Caco-2 (cell line): Measurements from ENCODE around the gene ENC1. TPM values are rescaled to one million over a fixed set of nuclear protein-coding genes. Genes with fewer than 3 reads are reported as not detected.

Experiments
- BruUV-seq: library from RNA; stranded (reverse); fragments of 400-500 nt; replicated peaks from 2 replicates; lab custom pipeline; 2021; lab: Mats Ljungman, UMichigan
- CTCF ChIA-PET: fragments of 300-600 bp; sonication (Branson Sonifier 250); formaldehyde crosslinking; loops from one replicate; lab custom pipeline; 2022; ENCODE audit warnings: antibody characterized with exemption; lab: Charles Lee
- POLR2A ChIA-PET: fragments of 300-600 bp; sonication (Branson Sonifier 250); formaldehyde crosslinking; loops from one replicate; lab custom pipeline; 2022; ENCODE audit warnings: antibody characterized with exemption; lab: Charles Lee
- DNase-seq, 2 experiments: peaks; one replicate each; pipeline versions ENCODE4 v3.0.0 to v3.0.0-alpha.2; 2020 to 2022
- H3K27me3 ChIP-seq: replicated peaks from 2 replicates; pipeline ENCODE4 v1.6.0; 2011; ENCODE audit warnings: low read length; ENCODE audit not compliant: control insufficient read depth, insufficient read depth
- H3K36me3 ChIP-seq: 2 replicates; pipeline ENCODE4 v1.5.1; 2011; ENCODE audit warnings: low read length; ENCODE audit not compliant: control insufficient read depth, insufficient read depth
- H3K4me1 ChIP-seq: fragments of 250-450 bp; sonication (Bioruptor Pico); 2 replicates; pipeline ENCODE4 v1.5.1; 2020; ENCODE audit warnings: mild to moderate bottlenecking
- H3K4me3 ChIP-seq: 2 replicates; pipeline ENCODE4 v1.5.1; 2011; ENCODE audit warnings: low read depth, mild to moderate bottlenecking, control low read depth, low read length
- H3K9me3 ChIP-seq: fragments of 250-450 bp; sonication (Bioruptor Pico); 2 replicates; pipeline ENCODE4 v1.5.1; 2020; ENCODE audit warnings: mild to moderate bottlenecking, moderate library complexity
- H3K27ac Mint-ChIP-seq: one replicate; pipeline ENCODE4 v1.8.0; 2022; ENCODE audit warnings: mixed read lengths; ENCODE audit not compliant: unreplicated experiment
- H3K27me3 Mint-ChIP-seq: one replicate; pipeline ENCODE4 v1.8.0; 2022; ENCODE audit warnings: mixed read lengths; ENCODE audit not compliant: insufficient read depth, unreplicated experiment
- H3K36me3 Mint-ChIP-seq: one replicate; pipeline ENCODE4 v1.8.0; 2022; ENCODE audit warnings: mild to moderate bottlenecking, mixed read lengths; ENCODE audit not compliant: insufficient read depth, unreplicated experiment
- H3K4me1 Mint-ChIP-seq: one replicate; pipeline ENCODE4 v1.8.0; 2022; ENCODE audit warnings: low read depth, mixed read lengths; ENCODE audit not compliant: unreplicated experiment
- H3K4me3 Mint-ChIP-seq: one replicate; pipeline ENCODE4 v1.8.0; 2022; ENCODE audit warnings: mild to moderate bottlenecking, moderate library complexity, mixed read lengths; ENCODE audit not compliant: unreplicated experiment
- H3K9me3 Mint-ChIP-seq: one replicate; pipeline ENCODE4 v1.8.0; 2022; ENCODE audit warnings: mixed read lengths; ENCODE audit not compliant: unreplicated experiment
- intact Hi-C: fragments of 100-400 bp; cut with micrococcal nuclease; formaldehyde crosslinking; loops from one replicate; pipeline ENCODE4 v1.10.0; 2022; ENCODE audit not compliant: unreplicated experiment
- total RNA-seq: library from RNA; stranded (reverse); gene quantifications from 2 replicates; pipeline ENCODE4 v1.2.3, GENCODE V29; 2022
- TF ChIP-seq, protein P1 (sequence below), 2 experiments: fragments of 200-600 bp in 1 of 2; IDR thresholded peaks; 1 replicate in 1 of 2; 2 replicates in 1 of 2; pipeline versions ENCODE4 v1.5.1 to v1.8.0; 2011 to 2022; ENCODE audit warnings: antibody characterized with exemption in 1 of 2, control low read depth in 1 of 2, inconsistent platforms in 1 of 2, low read depth in 1 of 2, low read length in 1 of 2, mild to moderate bottlenecking in 1 of 2, moderate library complexity in 1 of 2; ENCODE audit not compliant: insufficient read depth in 1 of 2, severe bottlenecking in 1 of 2, unreplicated experiment in 1 of 2

The ENC1 gene
- total RNA-seq, 1 experiment from 2014 or later = 92.7 TPM

- CTCF ChIA-PET = no interaction called here
- TF ChIP-seq, protein P1, sequence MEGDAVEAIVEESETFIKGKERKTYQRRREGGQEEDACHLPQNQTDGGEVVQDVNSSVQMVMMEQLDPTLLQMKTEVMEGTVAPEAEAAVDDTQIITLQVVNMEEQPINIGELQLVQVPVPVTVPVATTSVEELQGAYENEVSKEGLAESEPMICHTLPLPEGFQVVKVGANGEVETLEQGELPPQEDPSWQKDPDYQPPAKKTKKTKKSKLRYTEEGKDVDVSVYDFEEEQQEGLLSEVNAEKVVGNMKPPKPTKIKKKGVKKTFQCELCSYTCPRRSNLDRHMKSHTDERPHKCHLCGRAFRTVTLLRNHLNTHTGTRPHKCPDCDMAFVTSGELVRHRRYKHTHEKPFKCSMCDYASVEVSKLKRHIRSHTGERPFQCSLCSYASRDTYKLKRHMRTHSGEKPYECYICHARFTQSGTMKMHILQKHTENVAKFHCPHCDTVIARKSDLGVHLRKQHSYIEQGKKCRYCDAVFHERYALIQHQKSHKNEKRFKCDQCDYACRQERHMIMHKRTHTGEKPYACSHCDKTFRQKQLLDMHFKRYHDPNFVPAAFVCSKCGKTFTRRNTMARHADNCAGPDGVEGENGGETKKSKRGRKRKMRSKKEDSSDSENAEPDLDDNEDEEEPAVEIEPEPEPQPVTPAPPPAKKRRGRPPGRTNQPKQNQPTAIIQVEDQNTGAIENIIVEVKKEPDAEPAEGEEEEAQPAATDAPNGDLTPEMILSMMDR (IDR thresholded peaks at IDR 0.05; ENCODE audit: insufficient read depth in 1 of 2, low read depth in 1 of 2, low read length in 1 of 2, severe bottlenecking in 1 of 2, unreplicated experiment in 1 of 2) = no peak
- no TSS peak for BruUV-seq
- no peaks in the 10 kb centered on the region for H3K27me3 ChIP-seq
- Mint-ChIP-seq H3K4me1 (peaks cover 6% of the 10 kb centered on the region), H3K36me3 (no peaks in the 10 kb centered on the region), H3K27ac (no peak overlapping the region), H3K4me3 (no peak overlapping the region), H3K9me3 (peaks cover 9% of the 10 kb centered on the region), H3K27me3 (no peaks in the 10 kb centered on the region)
- no peak overlapping the region for H3K4me3 ChIP-seq
- H3K9me3 ChIP-seq = no peaks in the 10 kb centered on the region
- DNase-seq = no peak
- POLR2A ChIA-PET = no interaction called here
- H3K4me1 ChIP-seq = peaks cover 7% of the 10 kb centered on the region; the same call in 1 of the 2 replicates
- intact Hi-C loops = no loop called here
- H3K36me3 ChIP-seq = no peaks in the 10 kb centered on the region
Observed at GRCh38 chr5:74653991-74654390, 13.5 kb upstream of the ENC1 start.

DNA sequence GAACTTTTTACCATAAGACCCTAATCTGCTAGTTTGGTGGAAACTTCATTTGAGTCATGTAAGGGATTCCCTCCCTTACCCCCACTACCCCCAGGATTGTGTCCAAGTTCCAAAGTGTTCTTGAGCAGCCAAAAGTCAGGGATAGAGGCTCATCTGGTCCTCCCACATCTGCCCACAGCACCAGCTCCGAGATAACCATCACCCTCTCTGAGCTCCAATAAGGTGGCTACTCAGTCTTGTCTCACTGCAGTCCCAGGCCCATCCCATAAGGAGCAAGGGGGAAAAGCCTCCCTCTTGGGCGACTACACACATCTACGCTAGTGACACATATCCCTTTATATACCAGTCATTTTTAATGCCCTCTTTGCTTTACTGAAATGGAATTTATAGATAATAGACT is 12.0 kb upstream of the ENC1 start:
- CTCF ChIA-PET = no interaction called here
- no TSS peak for BruUV-seq
- POLR2A ChIA-PET = no interaction called here
- Mint-ChIP-seq H3K27ac (no peak overlapping the region), H3K36me3 (no peaks in the 10 kb centered on the region), H3K9me3 (peaks cover 3% of the 10 kb centered on the region), H3K4me1 (peaks cover 13% of the 10 kb centered on the region), H3K27me3 (no peaks in the 10 kb centered on the region), H3K4me3 (no peak overlapping the region)
- no peaks in the 10 kb centered on the region for H3K27me3 ChIP-seq
- peaks cover 11% of the 10 kb centered on the region; the same call in 1 of the 2 replicates for H3K4me1 ChIP-seq
- H3K4me3 ChIP-seq = no peak overlapping the region
- no peaks in the 10 kb centered on the region for H3K9me3 ChIP-seq
- no peak for DNase-seq
- intact Hi-C loops = no loop called here
- TF ChIP-seq, protein P1 (IDR thresholded peaks at IDR 0.05; ENCODE audit: insufficient read depth in 1 of 2, low read depth in 1 of 2, low read length in 1 of 2, severe bottlenecking in 1 of 2, unreplicated experiment in 1 of 2) = no peak
- H3K36me3 ChIP-seq = no peaks in the 10 kb centered on the region

DNA sequence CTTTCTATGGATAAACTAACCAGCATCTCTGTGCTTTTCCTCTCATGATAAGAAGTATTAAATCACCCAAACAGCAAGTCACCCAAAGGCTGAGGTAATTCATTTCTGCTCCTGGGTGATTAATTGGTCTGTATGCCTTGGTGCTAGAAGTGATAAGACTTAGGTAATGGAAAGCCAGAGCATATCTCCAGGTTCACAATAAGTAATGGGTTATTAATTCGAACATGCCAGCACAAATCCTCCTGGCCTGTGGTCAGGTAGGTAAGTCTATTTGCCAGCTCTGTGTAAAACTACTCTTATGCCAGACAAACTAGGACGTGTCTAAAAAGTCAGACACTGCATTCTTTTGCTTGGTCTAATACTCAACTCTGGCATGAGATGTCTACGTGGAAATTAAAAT is 11.2 kb upstream of the ENC1 start:
- no peak for DNase-seq
- H3K4me3 ChIP-seq = no peak overlapping the region
- Mint-ChIP-seq H3K4me1 (peaks cover 13% of the 10 kb centered on the region), H3K27ac (no peak overlapping the region), H3K27me3 (no peaks in the 10 kb centered on the region), H3K4me3 (no peak overlapping the region), H3K36me3 (no peaks in the 10 kb centered on the region), H3K9me3 (no peaks in the 10 kb centered on the region)
- H3K27me3 ChIP-seq = no peaks in the 10 kb centered on the region
- CTCF ChIA-PET = no interaction called here
- intact Hi-C loops = no loop called here
- no peaks in the 10 kb centered on the region for H3K9me3 ChIP-seq
- POLR2A ChIA-PET = no interaction called here
- H3K36me3 ChIP-seq = no peaks in the 10 kb centered on the region
- no TSS peak for BruUV-seq
- H3K4me1 ChIP-seq = peaks cover 11% of the 10 kb centered on the region; the same call in 1 of the 2 replicates
- TF ChIP-seq, protein P1 (IDR thresholded peaks at IDR 0.05; ENCODE audit: insufficient read depth in 1 of 2, low read depth in 1 of 2, low read length in 1 of 2, severe bottlenecking in 1 of 2, unreplicated experiment in 1 of 2) = no peak
